Stimulated activated CD4-positive, alpha-beta T cell treated with anti-CD3 and anti-CD28 coated beads, Interleukin-15, amount 100 ng/mL, for 48 hours (primary cell): ENCODE data around the gene TTLL6.

Experiments used
- DNase-seq, 2 donors: peaks; one replicate each; pipeline ENCODE4 v3.0.0-alpha.2; 2020; ENCODE audit warnings: low read depth in 2 of 2

Gene TTLL6

GRCh38 chr17:48760411-48760810 is 56.6 kb downstream of the TTLL6 start:
- no peak for DNase-seq

- no peak for DNase-seq
Observed at GRCh38 chr17:48759288-48759687, 57.7 kb downstream of the TTLL6 start.

GRCh38 chr17:48757524-48757961 is 59.5 kb downstream of the TTLL6 start:
- no peak for DNase-seq

GRCh38 chr17:48756830-48757251 is 60.2 kb downstream of the TTLL6 start:
- no peak for DNase-seq

GRCh38 chr17:48755356-48755755 is 61.7 kb downstream of the TTLL6 start:
- DNase-seq: no peak

GRCh38 chr17:48754500-48755261 is 62.3 kb downstream of the TTLL6 start:
- no peak for DNase-seq

GRCh38 chr17:48753794-48754499 is 63.1 kb downstream of the TTLL6 start:
- no peak for DNase-seq

GRCh38 chr17:48752399-48753288 is 64.4 kb downstream of the TTLL6 start:
- DNase-seq: no peak

- no peak for DNase-seq
Observed at GRCh38 chr17:48751733-48752398, 65.2 kb downstream of the TTLL6 start.

- no peak for DNase-seq
Observed at GRCh38 chr17:48751172-48751571, 65.9 kb downstream of the TTLL6 start.

GRCh38 chr17:48749621-48750553 is 67.1 kb downstream of the TTLL6 start:
- DNase-seq: no peak

GRCh38 chr17:48748718-48749566 is 68.1 kb downstream of the TTLL6 start:
- no peak for DNase-seq

- no peak for DNase-seq
Observed at GRCh38 chr17:48747445-48748363, 69.3 kb downstream of the TTLL6 start.

- no peak for DNase-seq
Observed at GRCh38 chr17:48746916-48747444, 70.0 kb downstream of the TTLL6 start.

GRCh38 chr17:48745381-48746275 is 71.4 kb downstream of the TTLL6 start:
- no peak for DNase-seq

- DNase-seq: no peak
Observed at GRCh38 chr17:48740537-48740936, 76.5 kb downstream of the TTLL6 start.
